GM12864 (cell line): ENCODE results near the gene ARL6IP1.

Experiments
- DNase-seq: peaks from one replicate; pipeline ENCODE4 v3.0.0-alpha.2; 2011; ENCODE audit warnings: low read depth
- H3K4me3 ChIP-seq: 2 replicates; pipeline ENCODE4 v1.5.1; 2011; ENCODE audit warnings: mild to moderate bottlenecking, low read depth, low read length, control low read depth
- TF ChIP-seq, protein P1 (sequence below): IDR thresholded peaks from 2 replicates; pipeline ENCODE4 v1.5.1; 2011; ENCODE audit warnings: low read depth, mild to moderate bottlenecking, moderate library complexity, low read length, control low read depth, inconsistent platforms; ENCODE audit errors: missing control alignments

ARL6IP1 gene

GRCh38 chr16:18833707-18834505 is 32.6 kb upstream of the ARL6IP1 start:
- no peak for DNase-seq
- TF ChIP-seq, protein P1, sequence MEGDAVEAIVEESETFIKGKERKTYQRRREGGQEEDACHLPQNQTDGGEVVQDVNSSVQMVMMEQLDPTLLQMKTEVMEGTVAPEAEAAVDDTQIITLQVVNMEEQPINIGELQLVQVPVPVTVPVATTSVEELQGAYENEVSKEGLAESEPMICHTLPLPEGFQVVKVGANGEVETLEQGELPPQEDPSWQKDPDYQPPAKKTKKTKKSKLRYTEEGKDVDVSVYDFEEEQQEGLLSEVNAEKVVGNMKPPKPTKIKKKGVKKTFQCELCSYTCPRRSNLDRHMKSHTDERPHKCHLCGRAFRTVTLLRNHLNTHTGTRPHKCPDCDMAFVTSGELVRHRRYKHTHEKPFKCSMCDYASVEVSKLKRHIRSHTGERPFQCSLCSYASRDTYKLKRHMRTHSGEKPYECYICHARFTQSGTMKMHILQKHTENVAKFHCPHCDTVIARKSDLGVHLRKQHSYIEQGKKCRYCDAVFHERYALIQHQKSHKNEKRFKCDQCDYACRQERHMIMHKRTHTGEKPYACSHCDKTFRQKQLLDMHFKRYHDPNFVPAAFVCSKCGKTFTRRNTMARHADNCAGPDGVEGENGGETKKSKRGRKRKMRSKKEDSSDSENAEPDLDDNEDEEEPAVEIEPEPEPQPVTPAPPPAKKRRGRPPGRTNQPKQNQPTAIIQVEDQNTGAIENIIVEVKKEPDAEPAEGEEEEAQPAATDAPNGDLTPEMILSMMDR: no peak
- no peak overlapping the region for H3K4me3 ChIP-seq

DNA sequence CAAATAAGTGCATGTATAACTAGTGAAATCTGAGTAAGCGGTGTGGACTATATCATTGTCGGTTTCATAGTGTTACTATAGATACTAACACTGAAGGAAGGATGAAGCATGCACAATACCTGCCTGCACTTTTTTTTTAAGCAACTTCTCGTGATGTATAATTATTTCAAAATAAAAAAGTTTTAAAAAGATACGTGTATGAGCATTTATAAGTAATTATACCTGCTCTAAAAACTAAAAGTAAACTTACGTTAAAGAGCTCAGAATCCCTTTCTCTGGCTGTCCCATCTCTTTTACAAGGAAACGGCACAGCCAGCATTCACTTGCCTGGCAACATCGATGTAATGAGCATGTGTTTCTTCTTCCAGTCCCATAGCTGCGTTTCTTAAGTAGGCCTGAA is 31.3 kb upstream of the ARL6IP1 start:
- TF ChIP-seq, protein P1: no peak
- H3K4me3 ChIP-seq: no peak overlapping the region
- DNase-seq: no peak

GRCh38 chr16:18832006-18832405 is 30.7 kb upstream of the ARL6IP1 start:
- H3K4me3 ChIP-seq: no peak overlapping the region
- no peak for DNase-seq
- TF ChIP-seq, protein P1: no peak

DNA sequence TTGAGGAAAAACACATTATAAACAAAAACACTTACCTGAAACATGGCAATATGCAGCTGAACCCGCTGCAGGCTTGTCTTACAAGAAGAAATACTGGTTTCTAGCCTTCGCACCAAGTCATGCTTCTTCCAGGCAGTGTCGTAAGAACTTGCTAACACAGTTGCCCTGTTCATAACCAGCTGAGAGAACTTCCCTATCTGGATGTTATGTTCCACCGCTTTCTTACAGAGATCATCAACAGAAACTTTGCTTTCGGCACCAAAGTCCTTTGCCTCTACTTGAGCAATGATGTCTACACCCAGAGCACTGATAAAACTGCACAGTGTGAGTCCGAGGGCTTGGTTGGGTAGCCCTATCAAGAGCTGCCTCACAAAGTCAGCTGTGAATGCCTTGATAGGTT is 27.9 kb upstream of the ARL6IP1 start:
- H3K4me3 ChIP-seq: no peak overlapping the region
- TF ChIP-seq, protein P1: no peak
- no peak for DNase-seq

- TF ChIP-seq, protein P1: no peak
- H3K4me3 ChIP-seq: no peak overlapping the region
- no peak for DNase-seq
Observed at GRCh38 chr16:18827890-18828289, 26.5 kb upstream of the ARL6IP1 start.

DNA sequence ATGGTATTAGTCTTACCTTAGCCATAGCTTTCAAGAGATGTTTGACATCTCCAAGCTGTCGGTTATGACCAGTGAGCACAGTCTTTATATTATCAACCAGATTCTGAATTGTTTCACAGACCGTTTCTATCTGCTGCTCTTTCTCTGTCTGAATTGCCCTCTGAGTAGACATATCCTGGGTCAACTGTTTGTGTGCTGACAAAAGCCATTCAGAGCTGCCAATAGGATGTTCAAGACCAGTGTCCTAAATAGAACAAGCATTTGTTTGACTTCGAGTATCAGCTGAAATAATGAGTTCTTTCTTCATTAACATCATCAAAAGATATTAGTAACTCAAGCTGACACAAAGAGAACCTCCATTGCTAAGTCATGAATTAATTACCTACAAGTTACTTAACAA is 14.9 kb upstream of the ARL6IP1 start:
- TF ChIP-seq, protein P1: no peak
- H3K4me3 ChIP-seq: no peak overlapping the region
- DNase-seq: no peak

- no peak for DNase-seq
- TF ChIP-seq, protein P1: no peak
- H3K4me3 ChIP-seq: no peak overlapping the region
Observed at GRCh38 chr16:18811925-18812324, 10.6 kb upstream of the ARL6IP1 start.
